ENCODE data around the gene REV3L. TPM values are rescaled to one million over a fixed set of nuclear protein-coding genes. Genes with fewer than 3 reads are reported as not detected.

REV3L gene
- total RNA-seq, 5 donors from 2014 or later (not counting 1 experiment from before 2014, with no cell fraction given), result 18.0 to 27.6 (median 22.1) TPM

DNA sequence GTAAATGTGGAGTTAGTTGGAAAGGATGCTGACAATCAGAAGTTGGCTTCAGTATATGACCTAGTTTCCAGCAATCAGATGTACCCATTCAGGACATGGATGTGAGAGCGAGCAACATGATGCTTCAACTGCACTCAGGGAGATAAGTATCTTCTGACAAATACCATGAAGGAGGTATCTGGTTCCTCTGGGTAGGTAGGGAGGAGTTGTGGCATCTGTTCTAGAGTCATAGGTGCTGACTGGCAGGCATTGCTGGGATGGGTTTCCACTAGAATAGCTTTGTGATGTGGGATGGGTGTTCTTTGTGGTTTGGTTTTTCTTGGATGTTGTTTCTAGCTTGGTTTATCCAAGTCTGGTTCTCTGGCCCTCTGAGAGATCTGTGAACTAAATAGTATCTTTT, 3.9 kb upstream of the REV3L start:
- Mint-ChIP-seq H3K4me1 (peaks cover 32 to 46% (median 40%) of the 10 kb centered on the region in 3 donors), H3K4me3 (peak overlapping the region in 2 of 3 donors; percentile 15 to 17), H3K9me3 (no peaks in the 10 kb centered on the region), H3K27me3 (no peaks in the 10 kb centered on the region), H3K27ac (peak overlapping the region; percentile 74 to 81), H3K36me3 (no peaks in the 10 kb centered on the region)
- ATAC-seq (replicated peaks in 1 of 4), result no peak
- peak in 1 of 35 experiments; percentile 28 for DNase-seq
- Histone ChIP-seq H3K4me3 (ENCODE audit: control insufficient read depth in 1 of 2, extremely low read depth in 1 of 2, low read length in 1 of 2) (no peak overlapping the region), H3K4me1 (ENCODE audit: control insufficient read depth in 1 of 2, extremely low read depth in 1 of 2, insufficient read depth in 2 of 2, low read length in 2 of 2) (peaks cover 8 to 16% of the 10 kb centered on the region in 2 experiments), H3K27ac (ENCODE audit: low read length) (peak overlapping the region; percentile 53), H3K36me3 (ENCODE audit: control insufficient read depth in 2 of 2, extremely low read depth in 1 of 2, insufficient read depth in 1 of 2, low read length in 1 of 2) (no peaks in the 10 kb centered on the region), H3K27me3 (replicated peaks in 1 of 2; ENCODE audit: control insufficient read depth in 2 of 2, extremely low read depth in 1 of 2, insufficient read depth in 2 of 2, low read length in 1 of 2) (no peaks in the 10 kb centered on the region), H3K9me3 (no peaks in the 10 kb centered on the region)
- ChIA-PET POLR2A (interaction anchor here in 1 of 2 donors (0.9 to 1.2 kb wide), 2 partner anchors 10 to 153 kb away, joined by 3 read pairs; no protein-coding TSS in a partner anchor), CTCF (interaction anchor here (0.6 to 1.1 kb wide), 4 partner anchors 9 to 228 kb away, joined by 4 to 6 read pairs (median 5); a partner anchor contains a TSS)
- WGBS (ENCODE audit: insufficient coverage), result 17% methylated on average over 1 of the region's 1 CpG

- Histone ChIP-seq H3K4me1 (ENCODE audit: control insufficient read depth in 1 of 2, extremely low read depth in 1 of 2, insufficient read depth in 2 of 2, low read length in 2 of 2) (peaks cover 13 to 19% of the 10 kb centered on the region in 2 experiments), H3K36me3 (ENCODE audit: control insufficient read depth in 2 of 2, extremely low read depth in 1 of 2, insufficient read depth in 1 of 2, low read length in 1 of 2) (no peaks in the 10 kb centered on the region), H3K9me3 (no peaks in the 10 kb centered on the region), H3K27ac (ENCODE audit: low read length) (peak overlapping the region; percentile 53), H3K27me3 (replicated peaks in 1 of 2; ENCODE audit: control insufficient read depth in 2 of 2, extremely low read depth in 1 of 2, insufficient read depth in 2 of 2, low read length in 1 of 2) (no peaks in the 10 kb centered on the region), H3K4me3 (ENCODE audit: control insufficient read depth in 1 of 2, extremely low read depth in 1 of 2, low read length in 1 of 2) (no peak overlapping the region)
- Mint-ChIP-seq H3K4me3 (peak overlapping the region in 1 of 3 donors; percentile 15), H3K4me1 (peaks cover 37 to 49% (median 44%) of the 10 kb centered on the region in 3 donors), H3K27ac (peak overlapping the region; percentile 66 to 81), H3K36me3 (no peaks in the 10 kb centered on the region), H3K27me3 (no peaks in the 10 kb centered on the region), H3K9me3 (no peaks in the 10 kb centered on the region)
- ChIA-PET CTCF (no interaction called here), POLR2A (interaction anchor here in 1 of 2 donors (0.7 kb wide), 1 partner anchor 257 kb away, joined by 6 read pairs; no protein-coding TSS in a partner anchor)
- ATAC-seq (replicated peaks in 1 of 4) (no peak), DNase-seq (no peak)
- WGBS (ENCODE audit: insufficient coverage), result no CpG with 5 or more reads among the region's 2 CpGs
Measured at GRCh38 chr6:111486475-111486874, 3.5 kb upstream of the REV3L start.

DNA sequence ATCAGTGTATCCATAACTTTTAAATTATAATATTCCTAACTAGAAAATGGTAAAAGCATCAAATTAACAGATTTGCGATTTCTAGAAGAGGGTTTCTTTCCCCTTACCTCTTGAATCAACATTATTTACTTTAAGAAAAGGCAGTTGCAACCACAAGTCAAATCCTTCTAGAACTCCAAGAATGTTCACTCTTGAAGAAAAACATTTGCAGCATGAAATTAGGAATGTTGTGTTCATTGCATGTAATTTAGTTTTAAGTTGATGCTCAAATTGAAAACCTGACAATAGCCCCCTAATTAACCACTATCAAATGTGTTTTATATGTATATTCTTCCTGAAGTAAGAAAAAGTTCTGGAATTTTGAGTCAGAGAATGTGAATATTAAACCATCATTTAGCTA, 2.3 kb upstream of the REV3L start:
- Mint-ChIP-seq H3K4me3 (peak overlapping the region in 2 of 3 donors; percentile 33 to 36), H3K36me3 (no peaks in the 10 kb centered on the region), H3K27me3 (no peaks in the 10 kb centered on the region), H3K4me1 (peaks cover 44 to 57% (median 52%) of the 10 kb centered on the region in 3 donors), H3K27ac (peak overlapping the region in 1 of 2 donors; percentile 52), H3K9me3 (no peaks in the 10 kb centered on the region)
- no peaks in the 10 kb centered on the region for H3K9me3 ChIP-seq
- H3K4me3 ChIP-seq (ENCODE audit: control insufficient read depth in 1 of 2, extremely low read depth in 1 of 2, low read length in 1 of 2), result no peak overlapping the region
- ChIA-PET CTCF (interaction anchor here in 1 of 2 donors (1.7 to 2.7 kb wide), 2 partner anchors 56 to 226 kb away, joined by 4 to 19 read pairs; a partner anchor contains a TSS), POLR2A (no interaction called here)
- no peak overlapping the region for H3K27ac ChIP-seq (ENCODE audit: low read length)
- WGBS (ENCODE audit: insufficient coverage), result no CpG with 5 or more reads among the region's 1 CpG
- ATAC-seq (replicated peaks in 1 of 4), result no peak
- H3K36me3 ChIP-seq (ENCODE audit: control insufficient read depth in 2 of 2, extremely low read depth in 1 of 2, insufficient read depth in 1 of 2, low read length in 1 of 2), result no peaks in the 10 kb centered on the region
- no peaks in the 10 kb centered on the region for H3K27me3 ChIP-seq (replicated peaks in 1 of 2; ENCODE audit: control insufficient read depth in 2 of 2, extremely low read depth in 1 of 2, insufficient read depth in 2 of 2, low read length in 1 of 2)
- H3K4me1 ChIP-seq (ENCODE audit: control insufficient read depth in 1 of 2, extremely low read depth in 1 of 2, insufficient read depth in 2 of 2, low read length in 2 of 2), result peaks cover 15 to 19% of the 10 kb centered on the region in 2 experiments
- DNase-seq, result no peak

DNA sequence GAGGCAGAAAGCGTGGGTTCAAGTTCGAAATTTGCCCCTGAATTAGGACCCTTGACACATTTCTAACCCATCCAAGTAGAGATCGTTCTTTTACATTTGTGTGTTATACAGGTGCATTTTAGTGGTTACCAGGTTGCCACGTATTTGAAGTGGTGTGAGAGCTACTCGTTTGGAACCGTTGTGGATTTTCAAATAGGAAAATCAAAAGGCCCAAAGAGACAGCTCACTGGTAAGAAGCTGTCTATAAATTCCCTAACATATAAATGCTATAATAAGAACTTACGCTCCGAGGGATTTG, 1.6 kb upstream of the REV3L start:
- WGBS (ENCODE audit: insufficient coverage), result no CpG with 5 or more reads among the region's 8 CpGs
- Histone ChIP-seq H3K4me3 (ENCODE audit: control insufficient read depth in 1 of 2, extremely low read depth in 1 of 2, low read length in 1 of 2) (peak overlapping the region; percentile 96 to 98), H3K4me1 (ENCODE audit: control insufficient read depth in 1 of 2, extremely low read depth in 1 of 2, insufficient read depth in 2 of 2, low read length in 2 of 2) (peaks cover 15 to 19% of the 10 kb centered on the region in 2 experiments), H3K27ac (ENCODE audit: low read length) (peak overlapping the region; percentile 99), H3K27me3 (replicated peaks in 1 of 2; ENCODE audit: control insufficient read depth in 2 of 2, extremely low read depth in 1 of 2, insufficient read depth in 2 of 2, low read length in 1 of 2) (no peaks in the 10 kb centered on the region), H3K36me3 (ENCODE audit: control insufficient read depth in 2 of 2, extremely low read depth in 1 of 2, insufficient read depth in 1 of 2, low read length in 1 of 2) (no peaks in the 10 kb centered on the region), H3K9me3 (no peaks in the 10 kb centered on the region)
- DNase-seq (peak in 1 of 35 experiments; percentile 36), ATAC-seq (replicated peaks in 1 of 4) (no peak)
- H3K9me3 Mint-ChIP-seq, result no peaks in the 10 kb centered on the region
- no peaks in the 10 kb centered on the region for H3K27me3 Mint-ChIP-seq
- H3K4me3 Mint-ChIP-seq, result peak overlapping the region; percentile 86 to 98 (median 94)
- POLR2A ChIA-PET, result interaction anchor here in 1 of 2 donors (2.4 kb wide), 1 partner anchor 226 kb away, joined by 16 read pairs; a partner anchor contains a TSS
- no peaks in the 10 kb centered on the region for H3K36me3 Mint-ChIP-seq
- CTCF ChIA-PET, result interaction anchor here (0.6 to 2.7 kb wide), 6 partner anchors 57 to 669 kb away, joined by 3 to 19 read pairs (median 4); partner anchors contain the start of gene CDK19 (in 1 of the 2)
- peaks cover 45 to 56% (median 56%) of the 10 kb centered on the region in 3 donors for H3K4me1 Mint-ChIP-seq
- peak overlapping the region; percentile 95 to 98 for H3K27ac Mint-ChIP-seq

- Mint-ChIP-seq H3K9me3 (no peaks in the 10 kb centered on the region), H3K27ac (peak overlapping the region; percentile 95 to 98), H3K36me3 (no peaks in the 10 kb centered on the region), H3K4me1 (peaks cover 49 to 60% (median 58%) of the 10 kb centered on the region in 3 donors), H3K4me3 (peak overlapping the region; percentile 86 to 98 (median 97)), H3K27me3 (no peaks in the 10 kb centered on the region)
- peak in 25 of 35 experiments; percentile 64 to 91 (median 83) for DNase-seq
- Histone ChIP-seq H3K4me3 (ENCODE audit: control insufficient read depth in 1 of 2, extremely low read depth in 1 of 2, low read length in 1 of 2) (peak overlapping the region; percentile 96 to 98), H3K36me3 (ENCODE audit: control insufficient read depth in 2 of 2, extremely low read depth in 1 of 2, insufficient read depth in 1 of 2, low read length in 1 of 2) (no peaks in the 10 kb centered on the region), H3K27ac (ENCODE audit: low read length) (peak overlapping the region; percentile 99), H3K9me3 (no peaks in the 10 kb centered on the region), H3K4me1 (ENCODE audit: control insufficient read depth in 1 of 2, extremely low read depth in 1 of 2, insufficient read depth in 2 of 2, low read length in 2 of 2) (peaks cover 15 to 19% of the 10 kb centered on the region in 2 experiments), H3K27me3 (replicated peaks in 1 of 2; ENCODE audit: control insufficient read depth in 2 of 2, extremely low read depth in 1 of 2, insufficient read depth in 2 of 2, low read length in 1 of 2) (no peaks in the 10 kb centered on the region)
- WGBS (ENCODE audit: insufficient coverage), result under 1% methylated on average over 52 of the region's 66 CpGs
- ATAC-seq (replicated peaks in 1 of 4), result peak in 3 of 4 experiments; percentile 75 to 76 (median 75)
- CTCF ChIA-PET, result interaction anchor here (0.6 to 2.7 kb wide), 6 partner anchors 58 to 669 kb away, joined by 3 to 19 read pairs (median 4); partner anchors contain the start of gene CDK19 (in 1 of the 2)
- POLR2A ChIA-PET, result interaction anchor here in 1 of 2 donors (2.4 kb wide), 1 partner anchor 225 kb away, joined by 16 read pairs; a partner anchor contains a TSS
Measured at GRCh38 chr6:111483736-111484632, 966 bp upstream of the REV3L start.

Data from T-cell (primary cell).